ENCODE data around the gene HDAC8.
"Not testable (repeated sequence)": the region's sequence is repeated elsewhere in the genome, so short reads cannot be mapped to it uniquely, and the experiment has no call there.

Gene HDAC8

DNA sequence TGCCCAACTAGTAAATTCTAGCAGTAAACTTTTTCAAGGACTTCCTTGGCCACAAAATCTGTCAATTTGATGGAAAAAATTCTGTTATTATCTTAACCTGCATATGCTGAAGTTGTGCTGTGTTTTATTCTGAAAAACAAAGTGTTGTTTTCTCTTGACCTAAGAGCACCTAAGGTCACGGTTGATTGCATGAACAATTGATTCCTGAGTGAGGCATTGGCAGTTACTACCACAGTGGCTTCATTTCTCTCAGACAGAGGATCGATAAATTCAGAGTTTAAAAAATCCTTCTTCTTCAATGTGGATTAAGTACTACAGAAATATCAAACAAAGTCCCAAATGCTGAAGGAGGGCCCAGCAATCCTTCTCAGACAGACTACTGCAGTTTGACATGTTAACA lies 6.2 kb downstream of the HDAC8 start:
- peaks cover 3% of the 10 kb centered on the region for H3K4me1 Mint-ChIP-seq (ENCODE audit: low read depth)

DNA sequence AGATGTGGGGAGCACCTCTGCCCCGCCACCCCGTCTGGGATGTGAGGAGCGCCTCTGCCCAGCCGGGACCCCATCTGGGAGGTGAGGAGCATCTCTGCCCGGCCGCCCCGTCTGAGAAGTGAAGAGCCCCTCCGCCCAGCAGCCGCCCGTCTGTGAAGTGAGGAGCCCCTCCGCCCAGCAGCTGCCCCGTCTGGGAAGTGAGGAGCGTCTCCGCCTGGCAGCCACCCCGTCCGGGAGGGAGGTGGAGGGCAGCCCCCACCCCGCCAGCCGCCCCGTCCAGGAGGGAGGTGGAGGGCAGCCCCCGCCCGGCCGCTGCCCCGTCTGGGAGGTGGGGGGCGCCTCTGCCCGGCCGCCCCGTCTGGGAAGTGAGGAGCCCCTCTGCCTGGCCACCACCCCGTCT lies 13.0 kb downstream of the HDAC8 start:
- H3K4me1 Mint-ChIP-seq (ENCODE audit: low read depth); DNase-seq; H3K4me3 Mint-ChIP-seq; H3K9me3 Mint-ChIP-seq; H3K27ac Mint-ChIP-seq: not testable (repeated sequence)
- Mint-ChIP-seq H3K36me3 (ENCODE audit: low read depth) (peaks cover 29% of the 10 kb centered on the region), H3K27me3 (peaks cover 18% of the 10 kb centered on the region)

More for the DNA sequence above, 6.2 kb downstream of the HDAC8 start:
- no peak overlapping the region for H3K4me3 Mint-ChIP-seq
- peaks cover 28% of the 10 kb centered on the region for H3K27me3 Mint-ChIP-seq
- DNase-seq = no peak
- H3K27ac Mint-ChIP-seq = no peak overlapping the region
- no peaks in the 10 kb centered on the region for H3K9me3 Mint-ChIP-seq
- H3K36me3 Mint-ChIP-seq (ENCODE audit: low read depth) = peaks cover 63% of the 10 kb centered on the region

DNA sequence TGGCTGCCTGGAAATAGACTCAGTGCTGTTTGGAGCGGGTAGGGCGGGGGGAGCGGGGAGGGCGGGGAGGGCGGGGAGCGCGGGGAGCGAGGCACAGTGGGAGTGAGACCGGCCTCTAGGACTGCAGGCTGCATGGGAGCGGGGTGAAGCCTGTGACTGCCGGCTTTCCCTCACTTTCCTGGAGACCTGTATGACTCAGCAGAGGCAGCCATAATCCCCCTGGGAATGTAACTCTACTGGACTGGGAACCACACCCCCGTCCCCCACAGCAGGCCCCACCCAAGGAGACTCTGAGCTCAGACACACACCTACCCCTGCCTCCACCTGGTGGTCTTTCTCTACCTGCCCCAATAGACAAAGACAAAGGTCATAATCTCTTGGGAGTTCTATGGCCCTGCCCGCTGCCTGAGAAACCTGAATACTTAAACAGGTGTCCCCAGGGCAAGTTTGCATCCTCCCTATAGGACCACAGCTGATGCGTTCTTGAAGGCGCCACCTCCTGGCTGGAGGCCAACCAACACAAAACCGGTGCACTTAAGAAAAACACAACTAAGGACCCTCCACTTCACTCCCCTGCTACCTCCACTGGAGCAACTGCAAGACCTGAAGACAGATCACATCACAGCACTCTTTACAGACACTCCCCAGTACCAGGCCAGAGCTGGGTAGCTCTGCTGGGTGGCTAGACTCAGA lies 18.0 kb downstream of the HDAC8 start:
- no peak overlapping the region for H3K27ac Mint-ChIP-seq
- no peak for DNase-seq
- no peak overlapping the region for H3K4me3 Mint-ChIP-seq
- H3K27me3 Mint-ChIP-seq = peaks cover 32% of the 10 kb centered on the region
- no peaks in the 10 kb centered on the region for H3K9me3 Mint-ChIP-seq
- H3K4me1 Mint-ChIP-seq (ENCODE audit: low read depth) = peaks cover 9% of the 10 kb centered on the region
- peaks cover 15% of the 10 kb centered on the region for H3K36me3 Mint-ChIP-seq (ENCODE audit: low read depth)

DNA sequence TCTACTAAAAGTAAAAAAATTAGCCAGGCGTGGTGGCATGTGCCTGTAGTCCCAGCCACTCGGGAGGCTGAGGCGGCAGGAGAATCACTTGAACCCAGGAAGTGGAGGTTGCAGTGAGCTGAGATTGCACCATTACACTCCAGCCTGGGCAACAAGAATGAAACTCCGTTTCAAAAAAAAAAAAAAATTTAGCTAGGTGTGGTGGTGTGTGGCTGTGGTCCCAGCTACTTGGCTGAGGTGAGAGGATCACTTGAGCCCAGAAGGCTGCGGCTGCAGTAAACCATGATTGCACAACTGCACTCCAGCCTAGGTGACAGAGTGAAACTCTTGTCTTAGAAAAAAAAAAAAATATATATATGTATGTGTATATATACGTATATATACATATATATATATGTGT lies 20.2 kb downstream of the HDAC8 start:
- H3K36me3 Mint-ChIP-seq (ENCODE audit: low read depth); H3K4me3 Mint-ChIP-seq; H3K27ac Mint-ChIP-seq; H3K9me3 Mint-ChIP-seq; DNase-seq; H3K4me1 Mint-ChIP-seq (ENCODE audit: low read depth): not testable (repeated sequence)
- H3K27me3 Mint-ChIP-seq = peaks cover 37% of the 10 kb centered on the region

DNA sequence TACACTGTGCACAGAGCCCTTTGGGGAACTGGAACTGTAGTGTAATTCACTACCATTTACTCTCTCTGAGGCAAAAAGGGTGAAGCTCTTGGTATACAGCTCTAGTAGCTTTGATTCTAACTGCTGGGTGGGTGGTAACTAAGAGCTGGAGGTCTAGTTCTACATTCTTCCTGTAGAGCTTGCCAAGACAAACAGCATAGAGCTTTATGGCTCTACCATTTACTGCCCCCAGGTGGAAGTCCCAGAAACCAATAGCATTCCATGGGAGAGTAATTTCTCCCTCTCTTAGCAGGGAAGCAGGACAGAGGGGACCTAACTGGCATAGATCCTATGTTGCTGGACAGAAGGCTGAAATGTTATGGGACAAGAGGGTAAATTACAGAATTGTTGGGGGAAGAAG lies 26.7 kb downstream of the HDAC8 start:
- Mint-ChIP-seq H3K9me3 (no peaks in the 10 kb centered on the region), H3K27ac (no peak overlapping the region), H3K4me1 (ENCODE audit: low read depth) (no peaks in the 10 kb centered on the region), H3K36me3 (ENCODE audit: low read depth) (peaks cover 3% of the 10 kb centered on the region), H3K27me3 (peaks cover 24% of the 10 kb centered on the region), H3K4me3 (no peak overlapping the region)
- no peak for DNase-seq

DNA sequence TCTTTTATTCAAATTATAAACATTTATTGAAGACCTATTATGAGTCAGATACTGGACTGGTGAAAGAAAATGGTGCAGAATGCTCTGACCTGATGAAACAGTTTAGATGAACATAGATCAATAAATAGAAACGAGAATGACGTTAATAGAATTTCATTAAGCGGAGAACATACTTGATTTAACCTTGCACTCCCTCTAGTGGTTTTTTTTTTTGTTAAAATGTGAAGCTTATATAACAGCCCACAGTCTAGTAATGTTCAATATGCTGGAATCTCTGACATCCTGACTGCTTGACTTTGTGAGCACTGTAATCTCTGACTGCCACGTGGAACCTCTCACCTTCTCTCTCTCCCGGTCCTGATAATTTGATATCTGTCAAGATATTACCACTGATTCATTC lies 32.3 kb downstream of the HDAC8 start:
- H3K4me3 Mint-ChIP-seq = no peak overlapping the region
- H3K4me1 Mint-ChIP-seq (ENCODE audit: low read depth) = no peaks in the 10 kb centered on the region
- no peak overlapping the region for H3K27ac Mint-ChIP-seq
- H3K9me3 Mint-ChIP-seq = no peaks in the 10 kb centered on the region
- peaks cover 20% of the 10 kb centered on the region for H3K27me3 Mint-ChIP-seq
- no peak for DNase-seq
- peaks cover 7% of the 10 kb centered on the region for H3K36me3 Mint-ChIP-seq (ENCODE audit: low read depth)

DNA sequence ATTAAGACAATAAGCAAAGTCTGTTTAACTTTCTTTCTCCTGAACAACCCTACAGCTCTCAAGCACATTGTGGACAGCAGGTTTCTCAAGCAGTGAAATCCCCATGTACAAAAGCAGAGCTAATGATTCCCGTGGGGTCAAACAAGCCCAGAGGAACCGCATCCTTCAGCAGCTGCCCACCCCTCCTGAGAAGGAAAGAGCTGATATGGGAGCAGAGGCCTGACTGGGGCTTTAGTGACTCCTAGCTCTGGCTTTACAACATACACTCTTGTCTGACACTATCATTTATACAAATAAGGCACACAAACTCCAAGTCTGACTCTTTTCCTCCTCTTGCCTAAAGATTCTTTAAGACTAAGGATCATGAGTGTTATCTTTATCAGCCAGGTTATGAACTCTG lies 32.8 kb downstream of the HDAC8 start:
- H3K9me3 Mint-ChIP-seq = no peaks in the 10 kb centered on the region
- DNase-seq = no peak
- H3K4me3 Mint-ChIP-seq = no peak overlapping the region
- H3K4me1 Mint-ChIP-seq (ENCODE audit: low read depth) = no peaks in the 10 kb centered on the region
- H3K36me3 Mint-ChIP-seq (ENCODE audit: low read depth) = peaks cover 7% of the 10 kb centered on the region
- peaks cover 20% of the 10 kb centered on the region for H3K27me3 Mint-ChIP-seq
- H3K27ac Mint-ChIP-seq = no peak overlapping the region

DNA sequence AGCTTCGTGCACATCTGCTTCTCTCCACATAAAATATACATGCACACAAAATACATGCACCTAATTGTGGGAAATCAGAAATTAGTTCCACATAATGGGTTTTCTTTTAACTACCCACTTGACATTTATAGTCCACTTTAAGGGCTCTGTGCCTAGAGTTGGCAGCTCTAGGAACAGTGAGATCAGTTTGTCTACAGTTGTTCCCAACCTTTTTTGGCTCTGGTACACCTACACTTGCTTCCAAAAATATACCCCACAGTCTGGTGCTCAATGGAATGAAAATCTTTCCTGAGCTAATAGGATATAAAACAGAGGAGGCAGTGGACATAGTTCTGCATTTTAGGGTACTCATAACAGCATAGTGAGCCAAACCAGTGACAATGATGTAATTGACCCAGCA lies 36.1 kb downstream of the HDAC8 start:
- Mint-ChIP-seq H3K4me3 (no peak overlapping the region), H3K4me1 (ENCODE audit: low read depth) (no peaks in the 10 kb centered on the region), H3K36me3 (ENCODE audit: low read depth) (peaks cover 11% of the 10 kb centered on the region), H3K9me3 (no peaks in the 10 kb centered on the region), H3K27me3 (peaks cover 14% of the 10 kb centered on the region), H3K27ac (no peak overlapping the region)
- no peak for DNase-seq

DNA sequence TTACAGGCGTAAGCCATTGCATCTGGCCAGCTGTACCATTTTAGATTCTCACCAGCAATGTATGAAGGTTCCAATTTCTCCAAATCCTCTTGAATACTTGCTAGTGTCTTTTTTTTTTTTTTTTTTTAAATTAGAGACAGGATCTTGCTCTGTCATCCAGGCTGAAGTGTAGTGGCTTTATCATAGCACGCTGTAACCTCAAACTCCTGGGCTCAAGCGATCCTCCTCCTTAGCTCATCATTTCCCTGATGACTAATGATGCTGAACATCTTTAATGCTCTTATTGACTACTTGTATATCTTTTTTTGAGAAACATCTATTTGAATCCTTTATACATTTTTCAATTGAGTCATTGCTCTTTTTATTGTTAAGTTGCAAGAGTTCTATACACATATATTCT lies 40.3 kb downstream of the HDAC8 start:
- Mint-ChIP-seq H3K4me3 (no peak overlapping the region), H3K9me3 (no peaks in the 10 kb centered on the region), H3K27ac (no peak overlapping the region), H3K36me3 (ENCODE audit: low read depth) (peaks cover 9% of the 10 kb centered on the region), H3K27me3 (peaks cover 21% of the 10 kb centered on the region), H3K4me1 (ENCODE audit: low read depth) (peaks cover 3% of the 10 kb centered on the region)
- no peak for DNase-seq

DNA sequence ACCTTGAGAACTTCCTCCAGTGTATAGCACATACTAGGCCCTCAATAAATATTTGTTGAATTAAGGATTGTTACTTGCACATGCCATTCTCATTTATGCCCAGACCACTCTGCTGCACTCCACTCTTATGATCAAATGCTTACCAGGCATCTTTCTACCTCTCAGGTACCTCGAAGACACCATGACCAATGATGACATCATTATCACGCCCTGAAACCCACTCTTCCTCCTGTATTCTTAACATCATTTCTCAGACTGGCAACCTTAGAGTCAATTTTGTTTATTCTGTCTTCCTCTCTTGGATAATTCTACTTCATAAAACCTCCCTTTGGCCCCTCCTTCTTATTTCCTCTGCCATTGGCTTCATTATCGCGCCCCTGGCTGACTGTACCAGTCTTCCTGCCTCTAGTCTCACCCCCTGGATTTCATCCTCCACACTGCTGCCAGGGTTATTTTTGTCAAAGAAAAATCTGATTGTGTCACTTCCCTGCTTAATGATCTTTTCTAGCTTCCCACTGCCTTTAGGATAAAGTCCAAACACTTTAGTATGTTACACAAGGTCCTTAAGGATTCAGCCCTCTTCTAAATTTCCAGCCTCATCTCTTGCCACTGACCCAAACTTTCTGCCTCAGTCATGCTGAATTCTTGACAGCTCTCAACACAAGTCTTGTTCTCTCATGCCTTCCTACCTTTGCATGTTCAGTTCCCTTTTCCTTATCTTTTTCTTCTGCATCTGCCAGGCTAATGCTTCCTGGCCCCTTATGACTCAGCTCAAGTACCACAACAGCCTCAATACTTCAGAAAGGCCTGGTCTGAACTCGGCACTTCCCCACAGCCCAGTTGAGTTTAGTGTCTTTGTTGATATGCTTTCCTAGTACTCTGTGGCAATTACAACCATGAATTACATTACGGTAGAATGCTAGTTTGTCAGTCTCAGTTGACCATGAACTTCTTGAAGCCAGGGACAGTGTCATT lies 45.8 kb downstream of the HDAC8 start:
- Mint-ChIP-seq H3K9me3 (no peaks in the 10 kb centered on the region), H3K4me3 (no peak overlapping the region), H3K36me3 (ENCODE audit: low read depth) (peaks cover 6% of the 10 kb centered on the region), H3K27ac (no peak overlapping the region), H3K27me3 (peaks cover 37% of the 10 kb centered on the region), H3K4me1 (ENCODE audit: low read depth) (peaks cover 14% of the 10 kb centered on the region)
- no peak for DNase-seq

DNA sequence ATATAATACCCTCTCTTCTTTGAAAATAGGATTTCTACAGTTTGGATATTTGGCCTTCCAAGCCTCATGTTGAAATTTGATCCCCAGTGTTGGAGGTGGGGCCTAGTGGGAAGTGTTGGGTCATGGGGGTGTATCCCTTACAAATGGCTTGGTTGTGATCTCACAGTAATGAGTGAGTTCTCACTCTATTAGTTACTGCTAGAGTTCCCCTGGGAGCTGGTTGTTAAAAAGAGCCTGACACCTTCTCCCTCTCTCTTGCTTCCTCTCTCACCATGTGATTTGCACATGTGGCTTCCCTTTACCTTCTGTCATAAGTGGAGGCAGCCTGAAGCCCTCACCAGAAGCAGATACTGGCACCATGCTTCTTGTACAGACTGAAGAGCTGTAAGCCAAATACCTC lies 73.9 kb downstream of the HDAC8 start:
- Mint-ChIP-seq H3K36me3 (ENCODE audit: low read depth) (peaks cover 20% of the 10 kb centered on the region), H3K27ac (no peak overlapping the region), H3K27me3 (peaks cover 51% of the 10 kb centered on the region), H3K4me3 (no peak overlapping the region), H3K4me1 (ENCODE audit: low read depth) (no peaks in the 10 kb centered on the region), H3K9me3 (peaks cover 8% of the 10 kb centered on the region)
- DNase-seq = no peak

DNA sequence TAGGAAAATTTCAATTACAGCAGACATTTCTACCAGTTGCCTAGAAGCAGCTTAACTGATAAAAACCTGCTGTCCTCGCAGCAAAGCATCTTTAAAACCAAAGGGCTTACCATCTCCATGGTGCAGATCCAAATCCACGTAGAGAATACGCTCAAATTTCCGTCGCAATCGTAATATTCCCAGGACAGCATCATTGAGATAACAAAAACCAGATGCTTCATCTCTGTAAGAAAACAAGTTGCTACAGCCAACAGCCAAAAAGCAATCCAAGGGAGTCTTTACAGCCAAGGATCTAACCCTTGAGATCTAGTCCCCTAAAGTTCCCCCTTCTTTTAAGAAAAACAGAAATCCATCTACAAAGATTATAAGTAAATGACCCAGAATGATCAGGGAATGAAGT lies 77.6 kb downstream of the HDAC8 start:
- peaks cover 43% of the 10 kb centered on the region for H3K36me3 Mint-ChIP-seq (ENCODE audit: low read depth)
- H3K9me3 Mint-ChIP-seq = no peaks in the 10 kb centered on the region
- no peaks in the 10 kb centered on the region for H3K4me1 Mint-ChIP-seq (ENCODE audit: low read depth)
- peaks cover 40% of the 10 kb centered on the region for H3K27me3 Mint-ChIP-seq
- H3K27ac Mint-ChIP-seq = no peak overlapping the region
- DNase-seq = no peak
- H3K4me3 Mint-ChIP-seq = no peak overlapping the region

DNA sequence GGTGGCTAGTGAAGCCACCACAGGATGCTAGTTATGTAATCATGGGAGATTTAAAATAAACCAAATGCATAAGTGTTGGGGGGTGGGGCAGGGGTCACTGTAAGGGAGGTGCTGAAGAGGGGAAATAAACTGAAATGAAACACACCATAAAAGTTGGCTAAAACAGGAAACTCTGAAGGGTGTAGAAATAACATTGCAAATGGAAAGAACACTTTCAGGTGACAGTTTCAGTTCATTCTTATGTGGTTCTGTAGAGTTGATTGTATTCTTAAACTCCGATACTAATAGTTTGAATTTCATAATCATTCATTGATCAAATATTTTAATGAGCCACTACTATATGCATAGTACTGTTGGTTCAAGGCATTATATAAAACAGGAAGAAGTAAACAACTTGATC lies 80.1 kb downstream of the HDAC8 start:
- Mint-ChIP-seq H3K27ac (no peak overlapping the region), H3K36me3 (ENCODE audit: low read depth) (peaks cover 59% of the 10 kb centered on the region), H3K4me3 (no peak overlapping the region)

DNA sequence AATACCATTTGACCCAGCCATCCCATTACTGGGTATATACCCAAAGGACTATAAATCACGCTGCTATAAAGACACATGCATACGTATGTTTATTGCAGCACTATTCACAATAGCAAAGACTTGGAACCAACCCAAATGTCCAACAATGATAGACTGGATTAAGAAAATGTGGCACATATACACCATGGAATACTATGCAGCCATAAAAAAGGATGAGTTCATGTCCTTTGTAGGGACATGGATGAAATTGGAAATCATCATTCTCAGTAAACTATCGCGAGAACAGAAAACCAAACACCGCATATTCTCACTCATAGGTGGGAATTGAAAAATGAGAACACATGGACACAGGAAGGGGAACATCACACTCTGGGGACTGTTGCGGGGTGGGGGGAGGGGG lies 82.4 kb downstream of the HDAC8 start:
- H3K4me3 Mint-ChIP-seq; H3K27ac Mint-ChIP-seq; H3K4me1 Mint-ChIP-seq (ENCODE audit: low read depth); DNase-seq; H3K9me3 Mint-ChIP-seq: not testable (repeated sequence)
- Mint-ChIP-seq H3K36me3 (ENCODE audit: low read depth) (peaks cover 71% of the 10 kb centered on the region), H3K27me3 (peaks cover 28% of the 10 kb centered on the region)

More for the DNA sequence above, 80.1 kb downstream of the HDAC8 start:
- H3K27me3 Mint-ChIP-seq = peaks cover 32% of the 10 kb centered on the region
- no peaks in the 10 kb centered on the region for H3K9me3 Mint-ChIP-seq
- H3K4me1 Mint-ChIP-seq (ENCODE audit: low read depth) = no peaks in the 10 kb centered on the region
- no peak for DNase-seq

DNA sequence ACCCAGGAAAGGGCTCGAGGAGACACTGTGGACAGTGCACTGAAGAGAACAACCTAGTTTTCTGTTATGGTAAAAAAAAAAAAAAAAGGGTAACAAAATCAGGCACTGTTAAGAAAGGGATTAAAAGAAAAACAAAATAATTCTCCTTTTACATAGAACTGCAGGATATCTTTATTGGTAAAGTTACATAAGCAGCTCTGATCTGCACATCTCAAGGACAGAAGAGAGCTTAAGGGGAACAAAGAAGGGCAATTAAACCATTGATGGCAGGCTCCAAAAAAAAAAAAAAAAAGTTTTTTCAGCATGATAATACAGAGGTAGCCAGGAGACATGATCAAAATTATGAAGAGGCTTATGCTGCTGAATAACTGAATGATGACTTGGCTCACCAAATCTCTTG lies 85.0 kb downstream of the HDAC8 start:
- H3K36me3 Mint-ChIP-seq (ENCODE audit: low read depth) = peaks cover 63% of the 10 kb centered on the region
- no peaks in the 10 kb centered on the region for H3K4me1 Mint-ChIP-seq (ENCODE audit: low read depth)
- peaks cover 14% of the 10 kb centered on the region for H3K27me3 Mint-ChIP-seq
- H3K4me3 Mint-ChIP-seq = no peak overlapping the region
- H3K27ac Mint-ChIP-seq = no peak overlapping the region
- no peaks in the 10 kb centered on the region for H3K9me3 Mint-ChIP-seq
- DNase-seq = no peak

All from activated T-cell treated with anti-CD3 and anti-CD28 coated beads, Interleukin-2, amount 50 U/mL, for 24 hours (primary cell).